Astrocyte of the cerebellum (primary cell): ENCODE results near the gene SH3BP4.

Source experiments
- DNase-seq: peaks from one replicate; pipeline ENCODE4 v3.0.0-alpha.2; 2011; ENCODE audit warnings: low read depth
- H3K4me3 ChIP-seq: 2 replicates; pipeline ENCODE4 v1.5.1; 2011; ENCODE audit warnings: mild to moderate bottlenecking, low read depth, low read length, moderate library complexity
- CTCF ChIP-seq: IDR thresholded peaks from 2 replicates; pipeline ENCODE4 v1.5.1; 2012; ENCODE audit warnings: low read length, low read depth, moderate library complexity, mild to moderate bottlenecking; ENCODE audit errors: missing control alignments
- in situ Hi-C: cut with HindIII; loops from 2 replicates; pipeline ENCODE4 v1.10.0; 2017; ENCODE audit warnings: low sequenced_read_pairs

Gene SH3BP4

GRCh38 chr2:234985608-234986245 is 33.9 kb downstream of the SH3BP4 start:
- in situ Hi-C loops: no loop called here
- H3K4me3 ChIP-seq: no peak overlapping the region
- no peak for DNase-seq
- no peak for TF ChIP-seq CTCF

GRCh38 chr2:234986390-234986789 is 34.6 kb downstream of the SH3BP4 start:
- in situ Hi-C loops: no loop called here
- no peak for TF ChIP-seq CTCF
- no peak overlapping the region for H3K4me3 ChIP-seq
- DNase-seq: no peak

- no peak for TF ChIP-seq CTCF
- DNase-seq: no peak
- no peak overlapping the region for H3K4me3 ChIP-seq
- in situ Hi-C loops: no loop called here
These were observed 35.3 kb downstream of the SH3BP4 start for GRCh38 chr2:234986876-234987720.

GRCh38 chr2:234987754-234988153 is 35.9 kb downstream of the SH3BP4 start:
- in situ Hi-C loops: no loop called here
- no peak overlapping the region for H3K4me3 ChIP-seq
- TF ChIP-seq CTCF: no peak
- DNase-seq: no peak

DNA sequence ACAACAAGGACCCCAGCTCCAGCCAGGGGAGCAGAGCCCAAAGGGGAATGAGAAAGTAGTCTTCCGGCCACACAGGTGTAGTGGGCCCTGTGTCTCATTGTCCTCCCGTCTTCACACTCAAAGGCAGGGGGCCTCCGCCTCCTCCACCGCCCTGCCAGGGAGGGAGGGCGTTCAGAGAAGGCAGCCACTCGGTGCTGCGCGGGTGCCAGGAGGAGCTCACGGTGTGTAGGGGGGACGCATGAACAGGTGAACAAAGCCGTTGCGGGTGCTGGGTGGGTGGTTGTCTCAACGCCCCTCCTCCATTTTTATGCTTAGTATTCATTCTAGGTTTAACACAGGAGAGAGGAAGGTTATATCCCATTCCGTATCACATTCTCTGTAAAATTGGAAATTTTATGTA is 36.7 kb downstream of the SH3BP4 start:
- no peak for TF ChIP-seq CTCF
- H3K4me3 ChIP-seq: no peak overlapping the region
- DNase-seq: no peak
- in situ Hi-C loops: no loop called here

- H3K4me3 ChIP-seq: no peak overlapping the region
- in situ Hi-C loops: no loop called here
- no peak for TF ChIP-seq CTCF
- DNase-seq: no peak
These were observed 37.4 kb downstream of the SH3BP4 start for GRCh38 chr2:234989183-234989701.
